SK-N-SH (cell line): ENCODE results near the gene ADD2. TPM values are rescaled to one million over a fixed set of nuclear protein-coding genes. Genes with fewer than 3 reads are reported as not detected.

Source experiments
- CTCF ChIA-PET: fragments of 300-600, 350-600 bp; formaldehyde crosslinking; extraction: SDS; loops from one replicate; lab custom pipeline; 2021; lab: Yijun Ruan, JAX
- POLR2A ChIA-PET: fragments of 350-600 bp; sonication (Branson Sonifier 250); formaldehyde crosslinking; extraction: SDS; loops from one replicate; lab custom pipeline; 2020; ENCODE audit warnings: antibody characterized with exemption, inconsistent platforms; lab: Yijun Ruan, JAX
- DNase-seq: peaks from one replicate; pipeline ENCODE4 v3.0.0; 2012
- H2AFZ ChIP-seq: fragments of 200-600 bp; sonication (generic); 2 replicates; pipeline ENCODE4 v1.8.1; 2016; ENCODE audit warnings: antibody characterized with exemption, mild to moderate bottlenecking, low read depth
- H3F3A ChIP-seq: fragments of 200-600 bp; sonication (generic); replicated peaks from 2 replicates; pipeline ENCODE3; 2016; ENCODE audit warnings: antibody characterized with exemption, mild to moderate bottlenecking; ENCODE audit not compliant: insufficient read depth
- H3K27ac ChIP-seq, 2 experiments: fragments of 200-500 bp in 1 of 2; fragments of 200-600 bp in 1 of 2; sonication (Bioruptor generic) in 1 of 2; sonication (generic), shearing (Covaris generic) in 1 of 2; 2 replicates each; pipeline versions ENCODE4 v1.5.1 to v1.6.1; 2014 to 2016; ENCODE audit warnings: low read depth in 2 of 2, inconsistent platforms in 1 of 2, low read length in 1 of 2, mild to moderate bottlenecking in 1 of 2, mixed read lengths in 1 of 2
- H3K27me3 ChIP-seq: fragments of 200-600 bp; sonication (generic), shearing (Covaris generic); 2 replicates; pipeline ENCODE4 v1.6.1; 2016; ENCODE audit warnings: mixed run types; ENCODE audit not compliant: insufficient read depth
- H3K36me3 ChIP-seq, 2 experiments: fragments of 200-500 bp in 1 of 2; fragments of 200-600 bp in 1 of 2; sonication (Bioruptor generic) in 1 of 2; sonication (generic) in 1 of 2; replicated peaks in 1 of 2; 2 replicates each; pipeline versions ENCODE3 to v1.5.1; 2014 to 2016; ENCODE audit warnings: low read length in 1 of 2, mild to moderate bottlenecking in 1 of 2; ENCODE audit not compliant: insufficient read depth in 2 of 2, control insufficient read depth in 1 of 2
- H3K4me1 ChIP-seq, 2 experiments: fragments of 200-500 bp in 1 of 2; fragments of 200-600 bp in 1 of 2; sonication (Bioruptor generic) in 1 of 2; sonication (generic), shearing (Covaris generic) in 1 of 2; 2 replicates each; pipeline versions ENCODE4 v1.5.1 to v1.6.1; 2014 to 2016; ENCODE audit warnings: low read depth in 1 of 2, low read length in 1 of 2, mixed run types in 1 of 2; ENCODE audit not compliant: insufficient read depth in 2 of 2, control insufficient read depth in 1 of 2
- H3K4me2 ChIP-seq: fragments of 200-600 bp; sonication (generic), shearing (Covaris generic); 2 replicates; pipeline ENCODE4 v1.6.1; 2017; ENCODE audit warnings: mixed run types
- H3K4me3 ChIP-seq, 2 experiments: fragments of 200-500 bp in 1 of 2; fragments of 200-600 bp in 1 of 2; sonication (Bioruptor generic) in 1 of 2; sonication (generic), shearing (Covaris generic) in 1 of 2; 2 replicates each; pipeline versions ENCODE4 v1.5.1 to v1.8.1; 2014 to 2016; ENCODE audit warnings: low read depth in 2 of 2, inconsistent platforms in 1 of 2, low read length in 1 of 2, mild to moderate bottlenecking in 1 of 2, mixed read lengths in 1 of 2, moderate library complexity in 1 of 2
- H3K79me2 ChIP-seq: fragments of 200-600 bp; sonication (generic); 2 replicates; pipeline ENCODE4 v1.8.1; 2017; ENCODE audit warnings: mild to moderate bottlenecking; ENCODE audit not compliant: insufficient read depth
- H3K9ac ChIP-seq: fragments of 200-600 bp; sonication (generic); 2 replicates; pipeline ENCODE4 v1.6.1; 2017; ENCODE audit warnings: mixed run types
- H3K9me2 ChIP-seq: fragments of 200-600 bp; sonication (generic); 2 replicates; pipeline ENCODE4 v1.6.1; 2017; ENCODE audit warnings: mixed run types
- H3K9me3 ChIP-seq: fragments of 200-600 bp; sonication (generic); 2 replicates; pipeline ENCODE4 v1.6.1; 2017; ENCODE audit warnings: mixed run types, mild to moderate bottlenecking, moderate library complexity
- H4K20me1 ChIP-seq: fragments of 200-600 bp; sonication (generic); 2 replicates; pipeline ENCODE4 v1.6.1; 2017; ENCODE audit warnings: mild to moderate bottlenecking, mixed run types; ENCODE audit not compliant: insufficient read depth
- CHD2 ChIP-seq: fragments of 150-350 bp; IDR thresholded peaks from 2 replicates; pipeline ENCODE4 v1.6.1; 2018; ENCODE audit warnings: low read length; ENCODE audit not compliant: partially characterized antibody
- CTCF ChIP-seq: fragments of 200-600 bp; sonication (generic); IDR thresholded peaks from 2 replicates; pipeline ENCODE4 v1.6.1; 2017; ENCODE audit warnings: antibody characterized with exemption, mild to moderate bottlenecking, moderate library complexity
- ELF1 ChIP-seq: IDR thresholded peaks from 2 replicates; pipeline ENCODE4 v1.4.0; 2012
- EP300 ChIP-seq, 2 experiments: IDR thresholded peaks; 2 replicates each; pipeline versions ENCODE4 v1.4.0 to v1.6.1; 2012; ENCODE audit warnings: borderline replicate concordance in 1 of 2, low read depth in 1 of 2, low read length in 1 of 2
- EZH2phosphoT487 ChIP-seq: fragments of 200-600 bp; sonication (generic); IDR thresholded peaks from 2 replicates; pipeline ENCODE4 v1.6.1; 2017; ENCODE audit warnings: low read depth, mixed run types, mild to moderate bottlenecking, antibody characterized with exemption, moderate library complexity, borderline replicate concordance
- FOSL2 ChIP-seq: IDR thresholded peaks from 2 replicates; pipeline ENCODE4 v1.4.0; 2012; ENCODE audit warnings: low read depth, mild to moderate bottlenecking, moderate library complexity, borderline replicate concordance
- FOXJ3 ChIP-seq: sonication (generic); formaldehyde crosslinking; IDR thresholded peaks from 2 replicates; pipeline ENCODE4 v1.5.1; 2020; ENCODE audit warnings: mild to moderate bottlenecking, missing genetic modification reagents
- GABPA ChIP-seq: IDR thresholded peaks from 2 replicates; pipeline ENCODE4 v1.4.0; 2012; ENCODE audit warnings: low read depth, mild to moderate bottlenecking
- GATA2 ChIP-seq: sonication (generic); formaldehyde crosslinking; IDR thresholded peaks from 2 replicates; pipeline ENCODE4 v1.5.0; 2020; ENCODE audit warnings: mild to moderate bottlenecking, missing genetic modification reagents
- JUND ChIP-seq: IDR thresholded peaks from 2 replicates; pipeline ENCODE4 v1.4.0; 2012
- MXI1 ChIP-seq: IDR thresholded peaks from 2 replicates; pipeline ENCODE4 v1.6.1; 2012; ENCODE audit warnings: mild to moderate bottlenecking, low read depth, low read length, improper control_type of control experiment
- RCOR1 ChIP-seq: fragments of 150-350 bp; IDR thresholded peaks from 2 replicates; pipeline ENCODE4 v1.6.1; 2017; ENCODE audit warnings: antibody characterized with exemption, low read length
- REST ChIP-seq: IDR thresholded peaks from 2 replicates; pipeline ENCODE4 v1.6.1; 2012; ENCODE audit warnings: mild to moderate bottlenecking, low read depth, low read length, moderate library complexity
- RXRA ChIP-seq: IDR thresholded peaks from 2 replicates; pipeline ENCODE4 v1.4.0; 2012; ENCODE audit warnings: low read depth, mild to moderate bottlenecking, borderline replicate concordance
- TCF12 ChIP-seq: IDR thresholded peaks from 2 replicates; pipeline ENCODE4 v1.4.0; 2012
- TEAD4 ChIP-seq: IDR thresholded peaks from 2 replicates; pipeline ENCODE4 v1.4.0; 2012; ENCODE audit warnings: mild to moderate bottlenecking, borderline replicate concordance; ENCODE audit not compliant: insufficient read depth
- YY1 ChIP-seq: IDR thresholded peaks from 2 replicates; pipeline ENCODE4 v1.4.0; 2012; ENCODE audit warnings: low read depth, mild to moderate bottlenecking
- WGBS: methylation state at CpG from one replicate; pipeline ENCODE4 v1.1.6; 2017; ENCODE audit warnings: low lambda C conversion rate; 5-methylcytosine and 5-hydroxymethylcytosine counted together
- polyA plus RNA-seq, 3 experiments: library from polyadenylated mRNA; depleted of rRNA; stranded (reverse); fragments of >200 nt; gene quantifications; 2 replicates each; pipeline ENCODE4 v1.2.3, GENCODE V29; 2012
- small RNA-seq, 7 experiments: library from RNA; depleted of rRNA; stranded (forward); fragments of <200 nt; gene quantifications; one replicate each; pipeline ENCODE3, GENCODE V24; 2012

Gene ADD2
- polyA plus RNA-seq, 1 of the 3 experiments (the other 2 are of a cell fraction), result 0.30 TPM

- H3K27me3 ChIP-seq, result peaks cover 14% of the 10 kb centered on the region; the same call in 1 of the 2 replicates
- H3K9me3 ChIP-seq, result no peaks in the 10 kb centered on the region
- no peak overlapping the region for H3K27ac ChIP-seq
- no peaks in the 10 kb centered on the region for H3F3A ChIP-seq
- 35% methylated on average over 4 of the region's 8 CpGs for WGBS
- H4K20me1 ChIP-seq, result no peaks in the 10 kb centered on the region
- ChIA-PET POLR2A (no interaction called here), CTCF (interaction anchor here (1.0 to 3.7 kb wide), 6 partner anchors 10 to 303 kb away, joined by 3 to 25 read pairs (median 3); no protein-coding TSS in a partner anchor)
- no peak overlapping the region for H3K4me2 ChIP-seq
- H3K36me3 ChIP-seq, result no peaks in the 10 kb centered on the region
- no peak overlapping the region for H3K9ac ChIP-seq
- DNase-seq, result no peak
- no peaks in the 10 kb centered on the region for H3K9me2 ChIP-seq
- no peak overlapping the region for H3K4me3 ChIP-seq
- no peak overlapping the region for H2AFZ ChIP-seq
- H3K79me2 ChIP-seq, result no peaks in the 10 kb centered on the region
- TF ChIP-seq FOSL2 (no peak), YY1 (no peak), RCOR1 (no peak), JUND (no peak), GABPA (no peak), MXI1 (no peak), CHD2 (no peak), FOXJ3 (CRISPR knock-in tag) (no peak), EP300 (IDR thresholded peaks at IDR 0.05; ENCODE audit: borderline replicate concordance in 1 of 2, low read depth in 1 of 2, low read length in 1 of 2) (no peak), TCF12 (no peak), REST (no peak), ELF1 (no peak), GATA2 (CRISPR knock-in tag) (no peak), TEAD4 (no peak), EZH2phosphoT487 (no peak), CTCF (no peak), RXRA (no peak)
- TF ChIP-seq, all 33 proteins: peak for 0
- no peaks in the 10 kb centered on the region for H3K4me1 ChIP-seq
Observed at GRCh38 chr2:70607121-70607561, 160.9 kb downstream of the ADD2 start.

Small RNA genes within 50 kb of the gene (small RNA-seq; reads per million reads assigned to genes)
- 0 reads per million in 7 experiments for gene HMGN2P21

Other genes starting within 250 kb of the ADD2 start
- not detected in 2 replicates for gene TGFA, start 214.4 kb downstream of the ADD2 start, polyA plus RNA-seq (2012; rRNA removed)
- not detected in 2 replicates for gene FIGLA, start 22.4 kb upstream of the ADD2 start, polyA plus RNA-seq (2012; rRNA removed)
- 0.12 and 0.21 TPM in 2 replicates for gene CLEC4F, start 52.4 kb upstream of the ADD2 start, polyA plus RNA-seq (2012; rRNA removed)
- 0.33 and 0.62 TPM in 2 replicates for gene CD207, start 67.6 kb upstream of the ADD2 start, polyA plus RNA-seq (2012; rRNA removed)
- 4.3 and 4.4 TPM in 2 replicates for gene VAX2, start 132.4 kb upstream of the ADD2 start, polyA plus RNA-seq (2012; rRNA removed)
- 4.9 and 6.1 TPM in 2 replicates for gene ATP6V1B1, start 167.7 kb upstream of the ADD2 start, polyA plus RNA-seq (2012; rRNA removed)
- 0.29 and 0.58 TPM in 2 replicates for gene ANKRD53, start 210.4 kb upstream of the ADD2 start, polyA plus RNA-seq (2012; rRNA removed)
- 44.3 and 58.7 TPM in 2 replicates for gene TEX261, start 226.7 kb upstream of the ADD2 start, polyA plus RNA-seq (2012; rRNA removed)